OCI-LY1 (cell line): ENCODE measurements around the gene POC1A.

Experiments
- H2AFZ ChIP-seq: fragments of 200-600 bp; sonication (generic), shearing (Covaris generic); 2 replicates; pipeline ENCODE4 v1.6.0; 2014; ENCODE audit warnings: antibody characterized with exemption, mild to moderate bottlenecking, low read length
- H3F3A ChIP-seq: fragments of 200-600 bp; sonication (generic), shearing (Covaris generic); 2 replicates; pipeline ENCODE4 v1.6.0; 2014; ENCODE audit warnings: mild to moderate bottlenecking, antibody characterized with exemption, low read length, moderate library complexity; ENCODE audit not compliant: insufficient read depth
- H3K27ac ChIP-seq: fragments of 200-600 bp; sonication (generic); 2 replicates; pipeline ENCODE4 v1.5.1; 2014; ENCODE audit warnings: low read length, mixed run types, mild to moderate bottlenecking, low read depth; ENCODE audit not compliant: poor library complexity, severe bottlenecking
- H3K27me3 ChIP-seq: fragments of 200-600 bp; sonication (generic); 2 replicates; pipeline ENCODE4 v1.6.0; 2014; ENCODE audit warnings: antibody characterized with exemption, mild to moderate bottlenecking, low read length, moderate library complexity; ENCODE audit not compliant: insufficient read depth
- H3K36me3 ChIP-seq: fragments of 200-600 bp; sonication (generic); 2 replicates; pipeline ENCODE4 v1.6.1; 2014; ENCODE audit warnings: mild to moderate bottlenecking, antibody characterized with exemption, low read length, moderate library complexity, mixed read lengths; ENCODE audit not compliant: insufficient read depth
- H3K4me1 ChIP-seq: fragments of 200-600 bp; sonication (generic); 2 replicates; pipeline ENCODE4 v1.5.1; 2014; ENCODE audit warnings: mild to moderate bottlenecking, low read length, moderate library complexity; ENCODE audit not compliant: insufficient read depth, severe bottlenecking
- H3K4me2 ChIP-seq: fragments of 200-600 bp; sonication (generic), shearing (Covaris generic); 2 replicates; pipeline ENCODE4 v1.6.1; 2014; ENCODE audit warnings: low read length
- H3K4me3 ChIP-seq: fragments of 200-600 bp; sonication (generic); 2 replicates; pipeline ENCODE4 v1.5.1; 2014; ENCODE audit warnings: low read length, low read depth, mild to moderate bottlenecking, mixed read lengths; ENCODE audit not compliant: poor library complexity, severe bottlenecking
- H3K79me2 ChIP-seq: fragments of 200-600 bp; shearing (Covaris generic); 2 replicates; pipeline ENCODE4 v1.6.1; 2016; ENCODE audit warnings: mixed run types, low read length, mixed read lengths; ENCODE audit not compliant: insufficient read depth
- H3K9ac ChIP-seq: fragments of 200-600 bp; sonication (generic), shearing (Covaris generic); 2 replicates; pipeline ENCODE4 v1.6.1; 2014; ENCODE audit warnings: mild to moderate bottlenecking, low read length, mixed read lengths
- H3K9me2 ChIP-seq: fragments of 200-600 bp; sonication (generic), shearing (Covaris generic); 2 replicates; pipeline ENCODE4 v1.6.1; 2014; ENCODE audit warnings: low read depth, mild to moderate bottlenecking, low read length, mixed read lengths
- H3K9me3 ChIP-seq: fragments of 200-600 bp; shearing (Covaris generic); 2 replicates; pipeline ENCODE4 v1.6.1; 2014; ENCODE audit warnings: low read length, mixed read lengths
- H4K20me1 ChIP-seq: fragments of 200-600 bp; sonication (generic), shearing (Covaris generic); 2 replicates; pipeline ENCODE4 v1.6.0; 2016; ENCODE audit warnings: mild to moderate bottlenecking, low read length; ENCODE audit not compliant: insufficient read depth
- EZH2 ChIP-seq: fragments of 200-600 bp; sonication (generic), shearing (Covaris generic); IDR thresholded peaks from 2 replicates; pipeline ENCODE4 v1.8.0; 2017; ENCODE audit warnings: borderline replicate concordance, mixed run types, mild to moderate bottlenecking, antibody characterized with exemption, low read length, moderate library complexity, mixed read lengths
- TF ChIP-seq, protein P1 (sequence below): fragments of 200-600 bp; sonication (generic), shearing (Covaris generic); IDR thresholded peaks from 2 replicates; pipeline ENCODE4 v1.5.1; 2017; ENCODE audit warnings: mild to moderate bottlenecking, antibody characterized with exemption, low read length, moderate library complexity, mixed read lengths

POC1A gene

DNA sequence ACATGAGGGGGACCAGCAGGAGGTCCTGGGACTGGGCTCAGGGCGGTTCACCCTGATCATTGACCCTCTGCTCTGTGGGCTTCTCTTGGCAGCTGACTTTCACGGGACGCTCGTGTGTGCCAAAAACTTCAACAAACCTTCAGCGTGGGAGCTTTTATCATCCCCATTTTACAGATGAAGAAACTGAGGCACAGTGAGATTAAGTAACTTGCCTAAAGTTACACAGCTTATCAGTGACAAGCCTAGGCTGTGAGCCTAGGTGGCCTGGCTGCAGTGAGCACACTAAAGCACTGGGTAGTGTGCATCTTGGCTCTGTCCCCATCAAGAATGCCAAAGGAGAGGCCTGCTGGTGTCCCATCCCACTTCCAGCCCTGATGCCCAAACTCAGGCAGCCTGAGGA is 74.3 kb downstream of the POC1A start:
- no peak overlapping the region for H3K27ac ChIP-seq
- no peaks in the 10 kb centered on the region for H3K4me1 ChIP-seq
- H3K79me2 ChIP-seq, result no peaks in the 10 kb centered on the region
- H2AFZ ChIP-seq, result no peak overlapping the region
- H3K4me2 ChIP-seq, result no peak overlapping the region
- no peaks in the 10 kb centered on the region for H3K9me3 ChIP-seq
- no peak overlapping the region for H3K9ac ChIP-seq
- no peaks in the 10 kb centered on the region for H3K27me3 ChIP-seq
- no peaks in the 10 kb centered on the region for H3K9me2 ChIP-seq
- no peak overlapping the region for H3K4me3 ChIP-seq
- peaks cover 5% of the 10 kb centered on the region; the same call in 1 of the 2 replicates for H3K36me3 ChIP-seq
- no peaks in the 10 kb centered on the region for H3F3A ChIP-seq
- H4K20me1 ChIP-seq, result no peaks in the 10 kb centered on the region
- TF ChIP-seq, protein P1, sequence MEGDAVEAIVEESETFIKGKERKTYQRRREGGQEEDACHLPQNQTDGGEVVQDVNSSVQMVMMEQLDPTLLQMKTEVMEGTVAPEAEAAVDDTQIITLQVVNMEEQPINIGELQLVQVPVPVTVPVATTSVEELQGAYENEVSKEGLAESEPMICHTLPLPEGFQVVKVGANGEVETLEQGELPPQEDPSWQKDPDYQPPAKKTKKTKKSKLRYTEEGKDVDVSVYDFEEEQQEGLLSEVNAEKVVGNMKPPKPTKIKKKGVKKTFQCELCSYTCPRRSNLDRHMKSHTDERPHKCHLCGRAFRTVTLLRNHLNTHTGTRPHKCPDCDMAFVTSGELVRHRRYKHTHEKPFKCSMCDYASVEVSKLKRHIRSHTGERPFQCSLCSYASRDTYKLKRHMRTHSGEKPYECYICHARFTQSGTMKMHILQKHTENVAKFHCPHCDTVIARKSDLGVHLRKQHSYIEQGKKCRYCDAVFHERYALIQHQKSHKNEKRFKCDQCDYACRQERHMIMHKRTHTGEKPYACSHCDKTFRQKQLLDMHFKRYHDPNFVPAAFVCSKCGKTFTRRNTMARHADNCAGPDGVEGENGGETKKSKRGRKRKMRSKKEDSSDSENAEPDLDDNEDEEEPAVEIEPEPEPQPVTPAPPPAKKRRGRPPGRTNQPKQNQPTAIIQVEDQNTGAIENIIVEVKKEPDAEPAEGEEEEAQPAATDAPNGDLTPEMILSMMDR, result no peak
- no peak for TF ChIP-seq EZH2

- Histone ChIP-seq H3F3A (no peaks in the 10 kb centered on the region), H3K27me3 (no peaks in the 10 kb centered on the region), H3K9me2 (no peaks in the 10 kb centered on the region), H2AFZ (no peak overlapping the region), H3K36me3 (peaks cover 7% of the 10 kb centered on the region; the same call in 1 of the 2 replicates), H3K9ac (no peak overlapping the region), H4K20me1 (no peaks in the 10 kb centered on the region), H3K27ac (no peak overlapping the region), H3K4me3 (no peak overlapping the region), H3K4me2 (no peak overlapping the region), H3K4me1 (no peaks in the 10 kb centered on the region), H3K9me3 (no peaks in the 10 kb centered on the region), H3K79me2 (no peaks in the 10 kb centered on the region)
- no peak for TF ChIP-seq EZH2
- TF ChIP-seq, protein P1, result no peak
Observed at GRCh38 chr3:52078781-52079560, 75.3 kb downstream of the POC1A start.

GRCh38 chr3:52077925-52078324 is 76.3 kb downstream of the POC1A start:
- Histone ChIP-seq H3K9ac (no peak overlapping the region), H3K9me3 (no peaks in the 10 kb centered on the region), H3F3A (no peaks in the 10 kb centered on the region), H2AFZ (no peak overlapping the region), H3K27ac (no peak overlapping the region), H3K4me1 (no peaks in the 10 kb centered on the region), H3K4me3 (no peak overlapping the region), H3K36me3 (peaks cover 7% of the 10 kb centered on the region; the same call in 1 of the 2 replicates), H4K20me1 (no peaks in the 10 kb centered on the region), H3K79me2 (no peaks in the 10 kb centered on the region), H3K4me2 (no peak overlapping the region), H3K27me3 (no peaks in the 10 kb centered on the region), H3K9me2 (no peaks in the 10 kb centered on the region)
- TF ChIP-seq, protein P1, result no peak
- no peak for TF ChIP-seq EZH2
